NCI-H1436 (cell line): Measurements from ENCODE around the gene EN2.

Experiments
- DNase-seq: peaks from one replicate; lab custom pipeline; 2025; lab: John Stamatoyannopoulos, UW

The EN2 gene

DNA sequence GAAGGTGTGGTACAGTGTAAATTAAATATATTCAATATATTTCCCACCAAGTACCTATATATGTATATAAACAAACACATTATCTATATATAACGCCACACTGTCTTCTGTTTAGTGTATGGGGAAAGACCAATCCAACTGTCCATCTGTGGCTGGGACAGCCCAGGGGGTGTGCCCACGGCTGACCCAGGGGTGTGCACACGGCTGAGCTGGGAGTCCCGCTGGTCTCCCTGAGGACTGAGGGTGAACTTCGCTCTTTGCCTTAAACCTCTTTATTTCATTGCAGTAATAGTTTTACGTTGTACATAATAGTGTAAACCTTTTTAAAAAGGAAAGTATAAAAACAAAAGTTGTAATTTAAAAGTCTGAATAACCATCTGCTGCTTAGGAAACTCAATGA lies 6.3 kb downstream of the EN2 start:
- DNase-seq = no peak

- no peak for DNase-seq
Observed at GRCh38 chr7:155464948-155465739, 7.2 kb downstream of the EN2 start.

GRCh38 chr7:155465761-155466141 lies 7.8 kb downstream of the EN2 start:
- no peak for DNase-seq

DNA sequence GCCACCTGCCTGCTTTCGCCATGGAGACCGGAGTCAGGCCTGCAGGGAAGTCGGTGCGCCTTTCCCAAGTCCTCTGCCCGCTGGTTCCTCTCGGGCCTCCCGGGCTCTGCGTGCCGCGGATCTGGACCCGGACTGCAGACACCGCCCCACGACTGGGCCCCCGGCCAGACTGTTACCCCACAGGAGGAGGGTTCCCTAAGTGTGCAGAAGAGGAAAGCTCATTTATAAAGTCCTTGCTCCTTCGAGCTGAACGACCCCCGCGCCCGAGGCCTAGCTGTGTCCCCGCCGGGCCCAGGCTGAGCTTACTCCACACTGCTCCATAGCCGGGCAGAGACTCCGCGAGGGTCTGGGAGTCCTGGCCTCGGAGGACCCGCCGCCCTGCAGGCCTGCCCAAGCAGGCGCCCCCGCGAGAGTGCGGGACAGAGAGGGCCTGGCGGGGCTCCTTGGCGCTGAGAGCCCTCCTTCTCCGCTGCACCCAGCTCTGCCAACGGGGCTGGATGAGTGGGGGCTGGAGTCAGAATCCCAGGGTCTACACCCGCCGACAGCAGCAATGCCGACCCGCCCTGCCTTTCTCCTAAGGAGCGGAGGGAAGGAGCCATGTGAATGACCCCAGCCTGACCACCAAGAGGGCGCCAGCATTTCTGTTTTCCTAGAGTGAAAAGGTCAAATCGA lies 8.3 kb downstream of the EN2 start:
- no peak for DNase-seq

DNA sequence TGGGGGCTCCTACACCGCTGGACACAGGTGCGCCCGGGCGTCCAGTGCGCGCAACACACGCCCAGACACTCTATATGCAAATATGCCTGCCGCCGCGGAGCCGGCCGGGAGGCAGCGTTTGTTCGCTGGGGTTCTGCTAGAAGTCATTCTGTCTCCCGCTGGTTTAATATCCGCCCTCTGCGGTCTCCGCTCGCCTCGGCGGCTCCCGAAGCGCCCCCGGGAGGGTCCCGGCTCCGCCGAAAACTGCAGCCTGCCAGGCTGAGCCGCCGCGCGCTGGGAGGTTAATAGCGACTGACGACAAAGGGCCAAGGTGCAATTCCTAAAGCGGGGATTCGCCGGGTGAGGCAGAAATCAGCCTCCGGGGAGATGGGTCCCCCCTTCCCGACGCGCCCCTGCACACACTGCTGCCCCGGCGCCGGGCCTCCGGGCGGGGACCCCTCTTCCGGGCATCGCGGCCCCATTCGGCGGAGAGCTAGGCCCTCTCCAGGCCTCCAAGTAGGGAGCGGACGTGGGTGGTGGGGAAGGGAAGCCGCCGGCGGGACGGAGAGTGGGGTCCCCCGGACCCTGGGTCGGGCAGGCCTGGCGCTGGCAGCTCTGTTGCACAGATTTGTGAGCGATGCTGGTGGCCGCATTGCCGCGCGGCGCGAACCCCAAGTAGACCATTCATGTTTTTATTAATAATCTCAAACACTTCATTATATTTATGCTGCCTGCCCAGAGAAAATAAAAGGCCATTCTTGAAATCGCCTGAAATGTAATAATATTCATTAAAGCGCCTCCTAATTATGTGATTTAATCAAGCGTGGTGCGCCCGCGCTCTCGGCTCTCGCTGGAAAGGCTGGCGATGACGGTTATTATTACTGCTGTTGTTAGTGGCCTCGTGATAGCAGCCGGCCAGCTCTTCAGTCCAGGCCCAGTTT lies 9.1 kb downstream of the EN2 start:
- DNase-seq = no peak

DNA sequence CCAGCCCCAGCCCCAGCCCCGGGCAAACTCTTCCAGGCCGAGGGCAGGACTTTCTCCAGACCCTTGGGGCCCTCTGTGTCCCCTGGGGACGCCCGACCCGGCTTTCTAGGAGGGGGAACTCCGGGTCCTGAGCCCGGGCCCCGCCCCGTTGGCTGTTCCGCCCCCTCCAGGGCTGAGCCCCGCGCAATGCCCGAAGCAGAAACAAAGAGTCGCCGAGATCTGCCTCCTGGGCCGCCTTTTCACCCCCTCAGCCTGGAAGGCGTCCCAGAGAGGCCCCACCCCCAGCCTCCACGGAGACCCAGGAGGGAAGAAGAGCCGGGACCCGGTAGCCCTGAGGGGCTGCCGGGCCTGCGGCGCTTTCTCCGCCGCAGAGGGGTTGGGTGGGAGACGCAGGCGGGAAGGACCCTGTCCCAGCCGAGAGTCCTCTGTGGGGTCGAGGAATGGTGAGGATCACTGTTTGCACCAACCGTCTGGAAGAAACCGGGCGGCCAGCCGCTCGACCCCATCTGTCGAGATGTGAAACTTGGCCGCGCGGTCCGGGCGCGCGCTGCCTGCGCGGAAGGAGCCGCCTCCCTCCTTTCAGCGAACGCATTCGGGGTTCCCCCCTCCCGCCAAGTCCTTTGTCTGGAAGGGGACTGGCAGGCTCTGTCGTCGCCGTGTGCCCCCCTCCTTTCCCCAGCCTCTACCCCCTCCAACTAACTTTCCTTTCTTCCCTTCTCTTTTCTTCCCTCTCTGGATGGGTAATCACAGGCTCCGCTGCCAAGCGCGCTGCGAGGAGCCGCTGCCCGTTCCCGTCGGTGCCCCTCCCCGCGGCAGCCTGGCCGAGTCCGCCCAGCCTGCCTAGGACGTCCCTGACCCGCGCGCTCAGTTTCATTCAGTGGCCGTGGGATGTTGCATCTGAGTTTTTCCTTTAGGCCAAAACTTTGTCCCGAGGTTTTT lies 10.2 kb downstream of the EN2 start:
- no peak for DNase-seq

DNA sequence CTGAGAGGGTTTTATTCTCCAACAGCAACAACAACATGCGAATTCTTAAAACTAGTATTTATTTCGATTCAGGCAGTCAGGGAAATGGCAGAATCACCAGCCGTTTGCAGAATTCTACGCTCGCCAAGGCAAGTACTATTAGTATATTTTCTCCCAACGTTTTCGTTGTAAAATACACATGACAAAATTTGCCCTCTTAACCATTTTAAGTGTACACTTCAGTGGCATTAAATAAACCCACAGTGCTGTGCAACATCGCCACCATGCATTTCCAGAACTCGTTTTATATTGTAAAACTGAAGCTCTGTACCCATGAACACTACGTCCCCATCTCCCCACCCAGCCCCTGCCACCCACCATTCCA lies 10.8 kb downstream of the EN2 start:
- no peak for DNase-seq

- DNase-seq = no peak
Observed at GRCh38 chr7:155469311-155470185, 11.6 kb downstream of the EN2 start.

DNA sequence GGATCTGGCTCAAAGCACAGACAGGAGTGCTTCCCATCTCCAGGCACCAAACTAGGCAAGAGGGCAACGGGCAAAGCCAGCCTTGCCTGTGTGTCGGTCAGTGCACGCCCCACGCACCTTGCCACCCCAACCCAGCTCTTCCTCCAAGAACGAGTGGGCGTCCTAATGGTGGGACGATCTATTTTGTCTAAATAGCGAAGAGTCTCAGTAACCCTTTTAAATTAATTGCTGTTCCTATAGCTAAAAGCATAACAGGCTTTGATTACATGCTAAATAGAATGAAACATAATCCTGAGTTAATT lies 12.2 kb downstream of the EN2 start:
- DNase-seq = no peak

DNA sequence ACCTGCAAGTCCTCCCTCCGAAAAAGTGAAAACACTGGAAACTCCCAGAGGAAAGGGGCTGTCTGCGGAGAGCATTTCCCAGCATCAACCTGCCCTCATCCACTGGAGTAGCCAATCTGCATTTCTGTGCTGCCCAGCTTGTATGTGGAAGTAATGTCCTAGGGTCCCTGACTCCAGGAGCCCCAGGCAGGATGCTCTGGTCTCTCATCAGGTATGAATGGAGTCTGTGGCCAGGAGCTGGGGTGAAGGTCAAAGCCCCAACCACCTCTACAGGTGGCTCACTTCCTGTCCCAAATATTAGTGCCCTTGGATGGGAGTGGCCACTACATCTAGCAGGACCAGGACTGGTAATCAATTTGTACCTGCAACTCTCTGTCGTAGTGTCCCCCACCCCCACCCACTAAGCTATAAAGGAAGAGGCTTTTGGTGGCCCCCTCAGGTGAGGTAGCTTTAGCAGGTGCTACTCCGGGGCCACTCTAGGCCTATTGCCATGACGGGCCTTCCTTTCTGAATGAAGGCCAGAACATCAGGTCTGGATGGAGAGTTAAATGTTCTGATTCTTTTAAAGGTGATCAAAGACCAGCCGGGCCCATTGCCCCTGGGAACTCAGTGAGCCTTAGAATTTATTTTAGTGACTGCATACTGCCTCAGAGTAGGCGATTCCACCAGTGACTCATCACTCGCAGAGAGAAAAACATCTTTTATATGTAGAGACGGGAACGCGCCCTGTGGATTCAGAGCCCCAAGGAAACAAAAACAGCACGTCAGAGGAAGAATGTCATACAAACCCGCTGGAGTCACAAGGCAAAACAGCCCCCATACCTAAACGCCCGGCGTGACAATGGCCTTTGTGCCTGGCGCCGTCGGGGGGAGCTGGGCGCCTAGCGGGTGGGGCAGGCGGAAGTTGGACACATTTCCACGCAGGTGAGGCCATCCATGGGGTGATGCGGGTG lies 13.0 kb downstream of the EN2 start:
- no peak for DNase-seq

DNA sequence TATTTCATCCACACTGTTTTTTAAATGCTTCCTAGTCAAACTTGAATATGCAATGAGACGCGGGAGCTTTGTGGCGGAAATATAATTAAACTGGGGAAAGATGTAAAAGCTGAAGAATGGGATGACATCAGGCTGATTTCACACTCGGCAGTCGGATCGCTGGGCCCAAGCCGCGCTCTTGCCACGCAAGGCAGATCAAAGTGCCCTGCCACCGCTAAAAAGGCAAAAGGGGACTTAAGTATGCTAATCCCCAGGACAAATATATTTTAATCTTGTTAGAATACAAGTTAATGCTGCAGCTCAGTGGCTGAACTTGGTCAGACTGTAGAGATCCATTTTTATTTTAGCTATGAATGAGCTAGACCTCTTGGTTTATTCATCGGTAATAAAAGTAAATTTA lies 13.8 kb downstream of the EN2 start:
- no peak for DNase-seq

DNA sequence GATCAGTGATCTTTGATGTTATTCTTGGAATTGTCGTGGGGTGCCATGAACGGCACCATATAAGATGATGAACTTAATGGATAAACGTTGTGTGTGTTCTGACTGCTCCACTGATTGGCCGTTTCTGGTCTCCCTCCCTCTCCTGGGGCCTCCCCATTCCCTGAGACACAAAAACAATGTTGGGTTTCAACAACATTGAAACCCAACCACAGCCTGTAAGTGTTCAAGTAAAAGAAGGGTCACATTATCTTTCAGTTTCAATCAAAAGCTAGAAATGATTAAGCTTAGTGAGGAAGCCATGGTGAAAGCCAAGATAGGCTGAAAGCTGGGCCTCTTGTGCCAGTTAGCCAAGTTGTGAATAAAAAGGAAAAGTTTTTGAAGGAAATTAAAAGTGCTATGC lies 19.5 kb downstream of the EN2 start:
- no peak for DNase-seq

GRCh38 chr7:155481764-155482163 lies 23.8 kb downstream of the EN2 start:
- no peak for DNase-seq

GRCh38 chr7:155482511-155483183 lies 24.7 kb downstream of the EN2 start:
- no peak for DNase-seq

DNA sequence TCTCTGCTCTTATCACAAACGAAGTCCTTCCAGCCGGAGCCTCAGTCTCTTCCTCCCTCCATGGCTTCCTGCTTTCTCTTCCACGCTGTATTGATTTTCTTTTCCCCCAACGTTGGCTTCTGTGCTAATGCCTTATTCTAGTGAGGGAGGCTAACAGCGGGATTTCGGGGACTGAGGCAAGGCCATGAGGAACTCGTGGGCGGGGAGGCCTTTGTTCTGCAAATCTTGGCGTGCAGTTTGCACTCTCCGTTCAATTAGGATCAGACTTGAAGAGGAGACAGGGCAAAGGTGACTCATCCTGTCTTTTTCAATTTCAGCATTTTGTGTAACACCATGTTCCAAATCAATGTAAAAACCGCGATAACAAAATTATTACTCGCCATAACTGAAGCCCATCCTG lies 25.3 kb downstream of the EN2 start:
- no peak for DNase-seq

- DNase-seq = no peak
Observed at GRCh38 chr7:155483868-155484325, 26.0 kb downstream of the EN2 start.

DNA sequence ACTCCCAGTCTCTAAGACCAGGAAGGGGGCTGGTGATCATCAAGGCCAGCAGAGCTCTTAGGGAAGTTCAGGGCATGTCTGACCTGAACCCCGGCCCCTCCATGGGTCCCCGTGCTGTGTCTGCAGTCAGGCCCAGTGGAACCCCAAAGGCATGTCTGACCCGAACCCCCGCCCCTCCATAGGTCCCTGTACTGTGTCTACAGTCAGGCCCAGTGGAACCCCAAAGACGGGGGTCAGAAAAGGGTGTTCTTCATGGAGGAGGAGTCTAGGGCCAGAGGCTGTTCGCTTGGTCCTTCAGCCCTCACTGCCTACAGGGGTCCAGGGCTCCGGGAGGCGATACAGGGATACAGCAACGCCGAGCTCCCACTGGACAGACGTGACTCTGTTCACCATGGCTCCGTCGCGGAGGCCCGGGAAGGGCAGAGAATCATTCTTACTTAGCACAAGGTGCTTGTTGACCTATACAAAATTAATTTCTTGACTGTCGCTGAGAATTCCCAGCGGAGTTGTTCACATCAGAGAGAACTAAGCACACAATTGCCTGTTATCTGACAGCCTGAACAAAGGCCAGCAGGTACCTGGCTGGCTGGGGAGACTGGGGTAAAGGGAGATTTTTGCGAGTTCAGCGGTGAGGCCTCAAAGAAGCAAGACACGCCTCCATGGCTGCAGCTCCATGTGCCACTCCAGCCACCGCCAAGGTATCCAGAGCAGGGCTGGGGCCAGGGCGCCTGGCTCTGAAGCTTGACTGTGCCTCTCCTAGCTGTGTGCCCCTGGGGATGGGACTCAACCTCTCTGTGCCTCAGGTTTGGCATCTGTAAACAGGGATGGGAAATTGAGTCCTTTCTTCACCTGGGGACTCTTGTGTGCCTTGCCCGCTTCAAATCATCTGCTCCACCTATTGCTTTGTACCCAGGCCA lies 26.8 kb downstream of the EN2 start:
- no peak for DNase-seq
